ENCODE results near the gene SSBP2. TPM values are rescaled to one million over a fixed set of nuclear protein-coding genes. Genes with fewer than 3 reads are reported as not detected.

The SSBP2 gene
- total RNA-seq, 1 donor from 2014 or later: 3.8 TPM

DNA sequence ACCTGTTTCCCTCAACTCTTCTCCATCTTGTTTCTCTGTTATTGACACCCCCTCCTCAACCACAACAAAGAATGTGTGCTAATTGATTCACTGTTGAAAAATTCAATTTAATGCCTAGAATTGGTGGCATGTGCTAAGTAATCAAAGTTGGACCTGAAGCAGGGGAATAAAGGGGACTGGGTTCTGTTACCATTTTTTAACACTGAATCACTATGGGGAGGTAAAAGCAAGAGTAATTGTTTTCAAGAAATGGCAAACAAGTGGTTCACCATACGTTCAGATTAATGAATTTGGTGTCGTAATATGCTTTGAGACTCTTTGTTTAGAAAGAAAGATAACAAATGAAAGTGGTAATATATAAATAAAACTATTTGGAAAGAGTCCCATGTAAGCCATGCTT, 17.0 kb upstream of the SSBP2 start:
- DNase-seq (ENCODE audit: low spot score) (no peak), ATAC-seq (no peak)

DNA sequence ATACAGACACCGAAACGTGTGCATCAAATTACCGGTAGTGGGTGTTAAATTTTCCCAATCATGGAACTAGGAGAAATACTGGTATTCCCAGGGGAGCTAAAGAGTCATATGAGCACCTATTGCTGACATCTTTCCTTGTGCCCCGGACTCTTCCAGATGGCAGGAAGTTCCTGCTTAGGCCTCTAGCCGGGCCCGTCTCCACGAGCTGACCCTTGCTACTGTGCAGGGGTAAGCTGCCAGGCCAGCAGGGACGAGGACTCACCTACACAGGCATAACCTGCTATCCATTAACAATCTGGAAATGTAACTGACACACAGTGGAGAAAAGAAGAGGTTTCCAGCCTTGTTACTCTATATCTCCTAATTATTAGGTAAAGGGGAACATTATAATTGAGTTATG, 16.2 kb upstream of the SSBP2 start:
- ATAC-seq: no peak

DNA sequence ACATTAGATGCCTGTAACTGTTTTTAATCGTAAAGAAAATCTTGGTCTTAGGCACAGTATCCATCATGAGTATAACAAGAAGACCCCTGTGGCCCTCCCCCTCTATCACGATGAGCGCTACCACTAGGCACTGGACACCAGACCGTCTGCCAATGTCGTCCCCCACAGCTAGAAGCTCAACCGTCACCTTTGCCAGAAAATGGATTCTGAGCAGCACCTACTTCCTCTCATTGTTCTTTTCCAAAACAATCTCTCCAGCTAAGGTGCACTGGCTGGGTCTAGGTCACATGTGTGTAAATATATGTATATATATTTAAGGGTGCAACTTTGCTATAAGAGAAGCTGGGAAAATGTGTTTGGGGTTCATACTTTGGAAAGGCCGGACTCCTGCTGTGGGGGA, 15.7 kb upstream of the SSBP2 start:
- no peak for ATAC-seq

More for the DNA sequence above, 16.2 kb upstream of the SSBP2 start:
- no peak for DNase-seq (ENCODE audit: low spot score)

GRCh38 chr5:81763294-81763928, 12.5 kb upstream of the SSBP2 start:
- no peak for ATAC-seq
- DNase-seq (ENCODE audit: low spot score): no peak

More for the DNA sequence above, 15.7 kb upstream of the SSBP2 start:
- DNase-seq (ENCODE audit: low spot score): no peak

DNA sequence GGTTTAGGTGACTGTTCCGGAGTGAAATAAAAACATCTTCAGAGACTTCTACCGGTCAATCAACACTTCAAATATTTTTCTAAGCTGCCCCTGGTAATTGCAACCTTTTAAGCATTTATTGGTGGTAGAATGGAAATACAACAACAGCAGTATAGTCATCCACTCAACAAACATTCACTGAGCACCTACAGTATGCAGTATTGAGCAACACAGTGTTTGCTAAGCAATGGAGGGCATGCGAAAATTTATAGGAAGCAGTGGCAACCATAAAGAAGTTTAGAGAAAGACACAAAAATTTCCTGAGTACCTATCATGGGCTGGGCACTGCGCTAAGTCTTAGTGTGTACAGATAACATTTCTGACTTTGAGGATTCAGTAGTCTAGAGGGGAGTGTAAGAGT, 12.0 kb upstream of the SSBP2 start:
- ATAC-seq: no peak
- no peak for DNase-seq (ENCODE audit: low spot score)

DNA sequence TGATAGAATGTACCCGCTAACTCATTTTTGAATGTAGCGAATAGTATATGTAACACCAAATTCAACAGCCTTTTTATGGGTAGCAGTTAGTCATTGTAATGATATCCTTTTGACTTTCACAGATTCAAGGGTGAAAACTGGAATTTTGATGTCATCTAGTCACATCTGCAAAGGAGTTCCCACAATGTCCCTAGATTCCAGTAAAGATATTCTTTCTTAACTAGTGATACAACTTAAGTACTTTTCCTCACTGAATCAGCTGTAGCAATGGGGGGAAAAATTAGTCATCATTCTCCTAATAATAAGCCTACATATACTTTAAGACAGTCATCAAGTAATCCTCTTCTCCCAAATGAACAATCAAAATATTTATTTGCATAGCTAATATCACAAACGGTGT, 11.5 kb upstream of the SSBP2 start:
- no peak for ATAC-seq
- DNase-seq (ENCODE audit: low spot score): no peak

DNA sequence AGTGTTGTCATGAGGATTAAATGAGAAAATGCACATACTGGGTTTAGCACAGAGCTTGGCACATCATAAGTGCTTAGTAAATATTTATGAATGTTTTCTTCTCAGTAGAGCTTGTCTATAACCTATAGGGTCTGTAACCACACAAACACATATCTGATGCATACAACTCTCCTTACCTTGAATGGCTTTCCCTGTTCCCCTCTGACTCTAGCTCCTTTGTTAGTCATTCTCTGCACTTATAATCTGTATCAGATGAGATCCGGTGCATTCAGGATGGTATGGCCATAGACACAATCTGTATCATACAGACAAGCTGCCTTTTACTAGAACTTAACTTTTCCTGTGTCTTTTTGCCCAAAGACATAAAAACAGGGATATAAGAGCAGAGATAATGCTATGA, 11.1 kb upstream of the SSBP2 start:
- ATAC-seq: no peak
- DNase-seq (ENCODE audit: low spot score): no peak

DNA sequence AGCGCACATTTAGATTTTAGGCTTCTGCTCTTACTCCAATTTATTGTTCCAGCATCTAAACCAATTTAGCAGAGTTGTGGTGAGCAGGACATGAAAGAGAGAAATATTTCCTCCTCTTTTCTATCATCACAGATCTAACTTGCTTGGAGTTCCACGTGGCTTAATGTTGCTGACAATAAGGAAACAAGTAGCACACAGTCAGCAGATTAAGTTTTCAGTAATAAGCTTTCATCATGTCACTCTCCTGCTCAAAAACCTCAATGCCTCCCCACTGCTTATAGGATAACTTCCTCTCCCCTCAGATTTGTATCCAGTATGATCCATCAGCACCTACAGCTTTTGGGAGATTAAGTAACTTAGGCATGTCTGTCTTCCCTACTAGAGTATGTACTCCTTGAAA, 10.4 kb upstream of the SSBP2 start:
- DNase-seq (ENCODE audit: low spot score): no peak
- no peak for ATAC-seq

GRCh38 chr5:81760521-81760920, 9.6 kb upstream of the SSBP2 start:
- no peak for DNase-seq (ENCODE audit: low spot score)
- ATAC-seq: no peak

- ATAC-seq: peak; percentile 26
- DNase-seq (ENCODE audit: low spot score): no peak
Measured at GRCh38 chr5:81759632-81760005, 8.7 kb upstream of the SSBP2 start.

DNA sequence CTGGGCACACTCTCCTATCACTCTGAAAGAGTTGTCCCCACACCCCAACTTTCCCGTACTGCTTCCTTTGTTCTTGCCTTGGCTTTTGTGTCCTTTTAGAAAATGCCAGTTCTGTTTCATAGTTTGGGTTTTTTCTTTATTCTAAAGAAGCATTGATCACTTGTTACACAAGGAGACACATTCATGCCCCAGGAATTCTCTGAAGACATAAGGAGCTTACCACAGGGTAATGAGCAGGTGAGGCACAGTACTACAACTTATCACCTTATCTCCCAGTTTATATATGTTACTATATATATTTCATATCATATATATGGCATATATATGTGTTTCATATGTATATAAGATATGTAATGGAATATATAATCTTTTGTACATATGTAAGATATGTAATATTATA, 6.5 kb upstream of the SSBP2 start:
- ATAC-seq (no peak), DNase-seq (ENCODE audit: low spot score) (no peak)

DNA sequence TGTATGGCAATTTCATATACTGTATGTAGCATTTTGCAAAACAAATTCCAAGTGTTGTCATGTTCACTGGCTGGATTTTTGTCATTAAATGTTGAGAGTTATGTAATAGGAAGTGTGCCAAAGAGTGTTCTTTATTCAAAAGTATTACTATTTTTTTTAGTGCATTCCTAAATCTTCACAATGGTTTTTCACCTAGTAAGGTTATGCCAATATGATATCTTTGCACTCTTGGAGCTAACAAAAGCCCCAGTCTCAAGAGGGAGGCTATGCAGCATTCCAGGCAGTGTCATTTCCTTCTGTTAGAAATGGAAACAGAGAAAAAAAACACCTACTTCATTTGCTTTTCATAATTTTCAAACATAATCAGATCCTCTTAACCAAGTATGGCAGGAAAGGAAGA, 5.1 kb upstream of the SSBP2 start:
- DNase-seq (ENCODE audit: low spot score) (no peak), ATAC-seq (no peak)

GRCh38 chr5:81755320-81755719, 4.4 kb upstream of the SSBP2 start:
- ATAC-seq (no peak), DNase-seq (ENCODE audit: low spot score) (no peak)

DNA sequence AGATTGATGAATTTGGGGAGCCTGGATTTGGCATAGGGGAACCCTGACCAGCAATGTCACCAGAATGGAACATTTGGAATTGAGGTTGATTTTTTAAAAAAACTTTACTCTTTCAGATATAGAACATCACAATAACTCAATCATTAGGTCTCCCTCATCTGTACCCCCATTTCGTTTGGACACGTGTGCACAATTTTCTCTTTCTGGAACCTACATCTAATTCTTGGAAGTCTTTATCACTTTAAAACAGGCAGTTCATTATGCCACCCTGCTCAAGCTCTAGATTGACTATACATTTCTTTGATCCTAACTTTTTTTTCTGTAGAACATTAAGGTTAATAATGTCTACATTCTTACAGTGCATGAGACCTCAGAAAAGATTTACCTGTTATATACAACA, 3.7 kb upstream of the SSBP2 start:
- ATAC-seq (no peak), DNase-seq (ENCODE audit: low spot score) (no peak)

DNA sequence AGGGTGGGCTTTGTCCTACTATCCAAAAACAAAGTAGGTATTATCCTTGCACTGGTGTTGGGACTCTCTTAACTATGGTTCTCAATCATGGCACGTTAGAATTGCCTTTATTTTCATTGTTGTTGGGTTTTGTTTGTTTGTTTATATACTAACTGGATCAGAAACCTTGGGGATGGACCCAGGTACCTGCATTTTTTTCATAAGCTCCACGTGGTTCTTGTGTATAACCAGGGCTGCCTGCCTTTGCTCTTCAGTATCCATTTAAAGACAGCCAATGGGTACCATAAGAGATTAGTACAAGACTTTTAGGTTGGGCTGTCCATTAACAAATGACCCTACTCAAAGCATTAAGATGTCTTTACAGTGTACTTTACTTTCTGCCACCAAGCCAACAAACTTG, 2.5 kb upstream of the SSBP2 start:
- ATAC-seq: no peak

GRCh38 chr5:81752644-81752963, 1.7 kb upstream of the SSBP2 start:
- no peak for DNase-seq (ENCODE audit: low spot score)
- ATAC-seq: no peak

More for the DNA sequence above, 2.5 kb upstream of the SSBP2 start:
- DNase-seq (ENCODE audit: low spot score): no peak

GRCh38 chr5:81751836-81752643, 1.1 kb upstream of the SSBP2 start:
- no peak for ATAC-seq
- DNase-seq (ENCODE audit: low spot score): no peak

- ATAC-seq: no peak
- DNase-seq (ENCODE audit: low spot score): no peak
Measured at GRCh38 chr5:81750308-81751008, 439 bp downstream of the SSBP2 start.

- ATAC-seq: no peak
- peak; percentile 51 for DNase-seq (ENCODE audit: low spot score)
Measured at GRCh38 chr5:81749561-81750307, 1.2 kb downstream of the SSBP2 start.

DNA sequence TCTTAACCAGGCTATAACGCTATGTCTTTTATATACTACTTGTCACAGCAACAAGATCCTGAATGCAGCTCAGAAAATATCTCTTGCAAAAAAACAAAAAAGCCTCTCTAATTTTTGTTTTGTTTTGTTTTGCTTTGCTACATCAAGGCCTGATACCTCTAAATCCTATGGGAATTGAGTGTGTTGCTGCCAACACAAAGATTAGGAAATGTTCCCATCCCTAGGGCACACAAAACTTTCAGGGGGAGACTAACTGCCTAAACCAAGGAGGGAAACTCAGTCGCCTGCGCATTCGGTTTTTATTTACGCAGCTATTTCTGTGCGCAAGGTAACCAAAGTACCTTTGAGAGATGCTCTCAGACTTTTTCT, 1.7 kb downstream of the SSBP2 start:
- ATAC-seq (no peak), DNase-seq (ENCODE audit: low spot score) (no peak)

- ATAC-seq (no peak), DNase-seq (ENCODE audit: low spot score) (no peak)
Measured at GRCh38 chr5:81748556-81748955, 2.3 kb downstream of the SSBP2 start.

DNA sequence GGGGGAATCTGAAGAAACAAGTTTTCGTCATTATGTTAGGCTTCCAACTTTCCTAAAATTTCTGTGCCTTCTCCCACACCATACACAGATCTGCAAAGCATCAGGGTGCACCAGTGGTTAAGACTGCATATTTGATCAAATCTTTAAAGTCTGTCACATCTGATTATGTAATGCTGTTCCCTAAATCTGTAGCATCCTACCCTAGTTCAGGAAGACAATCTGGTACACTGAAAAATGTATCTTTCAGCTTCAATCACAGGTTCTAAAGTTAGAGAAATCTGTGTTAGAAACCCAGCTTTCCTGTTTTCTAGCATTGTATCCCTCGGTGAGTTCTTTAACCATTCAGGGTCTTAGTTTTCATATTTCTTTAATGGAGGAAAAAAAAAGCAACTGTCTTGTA, 3.9 kb downstream of the SSBP2 start:
- ATAC-seq: no peak
- no peak for DNase-seq (ENCODE audit: low spot score)

All from left lobe of liver (tissue), 2 donors.